GM21825 (cell line): Measurements from ENCODE around the gene NPPA.
"Not testable (repeated sequence)": the region's sequence is repeated elsewhere in the genome, so short reads cannot be mapped to it uniquely, and the experiment has no call there.

ENCODE experiments used
- ATAC-seq: cut with Tn5 transposase; IDR thresholded peaks from one replicate; pipeline ENCODE4 v1.9.1; 2021; ENCODE audit warnings: mild to moderate bottlenecking, moderate library complexity; ENCODE audit not compliant: unreplicated experiment

The NPPA gene

DNA sequence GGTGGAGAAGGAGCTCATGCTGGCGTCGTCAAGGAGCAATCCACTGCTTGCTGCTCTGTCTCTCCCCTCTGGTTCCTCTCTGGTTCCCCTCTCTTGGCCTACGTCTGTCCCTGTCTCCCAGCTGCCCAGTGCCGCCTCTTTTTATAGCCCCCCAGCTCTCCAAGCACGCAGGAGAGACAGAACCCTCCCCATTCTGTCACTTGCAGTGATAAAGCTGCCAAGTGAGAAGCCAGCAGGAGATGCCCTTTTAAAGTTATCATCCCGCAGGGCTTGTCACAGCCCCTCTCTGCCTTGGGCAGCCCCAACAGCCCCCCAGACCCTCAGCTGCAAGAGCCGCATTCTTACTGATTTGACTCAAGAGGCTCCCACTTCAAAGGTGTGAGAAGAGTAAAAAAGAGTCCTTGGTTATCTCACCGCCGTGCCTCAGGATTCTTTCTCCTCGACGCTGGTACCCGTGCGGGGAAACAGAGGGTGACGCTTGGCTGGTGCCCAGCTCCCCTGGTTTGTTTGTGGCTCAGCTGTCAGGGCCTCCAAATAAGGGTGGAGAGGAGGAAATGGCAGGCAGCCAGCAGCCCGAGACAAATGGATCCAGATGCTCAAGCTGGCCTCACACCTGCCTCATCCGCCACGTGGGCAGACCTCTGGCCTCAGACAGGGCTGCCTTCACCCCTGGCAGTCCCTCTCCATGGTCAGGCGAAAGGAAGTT, at the start of gene NPPA:
NPPA (minus strand) TSS at position 117 of the 706 bp plus-strand sequence; CDS start at position 18, 99 bp downstream.
- no peak for ATAC-seq

DNA sequence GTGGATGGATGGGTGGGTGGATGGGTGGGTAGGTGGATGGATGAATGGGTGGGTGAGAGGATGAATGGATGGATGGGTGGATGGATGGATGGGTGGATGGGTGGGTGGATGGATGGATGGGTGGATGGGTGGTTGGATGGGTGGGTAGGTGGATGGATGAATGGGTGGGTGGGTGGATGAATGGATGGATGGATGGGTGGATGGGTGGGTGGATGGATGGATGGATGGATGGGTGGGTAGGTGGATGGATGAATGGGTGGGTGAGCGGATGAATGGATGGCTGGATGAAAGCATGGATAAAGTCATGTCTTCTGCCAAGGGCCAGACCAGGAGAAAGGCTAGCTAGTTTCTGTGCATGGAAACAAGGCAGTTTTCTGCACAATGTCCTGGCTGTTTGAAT, 46.9 kb upstream of the NPPA start:
- not testable (repeated sequence) for ATAC-seq

DNA sequence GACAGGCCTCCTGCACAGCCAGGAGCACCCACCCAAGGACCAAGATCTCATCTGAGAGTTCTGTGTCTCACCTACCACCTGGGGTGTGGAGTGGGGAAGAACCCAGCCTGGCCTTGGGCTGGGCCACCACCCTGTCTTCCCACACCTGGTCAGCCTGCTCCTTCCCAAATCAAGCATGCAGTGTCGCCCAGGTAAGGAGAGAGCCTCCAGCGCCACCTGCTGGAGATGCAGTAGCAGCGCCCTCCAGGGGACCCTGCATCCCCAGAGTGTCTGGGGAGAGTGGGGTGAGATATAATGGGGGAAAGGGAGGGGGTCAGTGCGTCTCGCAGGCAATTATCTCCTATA, 46.3 kb upstream of the NPPA start:
- no peak for ATAC-seq

DNA sequence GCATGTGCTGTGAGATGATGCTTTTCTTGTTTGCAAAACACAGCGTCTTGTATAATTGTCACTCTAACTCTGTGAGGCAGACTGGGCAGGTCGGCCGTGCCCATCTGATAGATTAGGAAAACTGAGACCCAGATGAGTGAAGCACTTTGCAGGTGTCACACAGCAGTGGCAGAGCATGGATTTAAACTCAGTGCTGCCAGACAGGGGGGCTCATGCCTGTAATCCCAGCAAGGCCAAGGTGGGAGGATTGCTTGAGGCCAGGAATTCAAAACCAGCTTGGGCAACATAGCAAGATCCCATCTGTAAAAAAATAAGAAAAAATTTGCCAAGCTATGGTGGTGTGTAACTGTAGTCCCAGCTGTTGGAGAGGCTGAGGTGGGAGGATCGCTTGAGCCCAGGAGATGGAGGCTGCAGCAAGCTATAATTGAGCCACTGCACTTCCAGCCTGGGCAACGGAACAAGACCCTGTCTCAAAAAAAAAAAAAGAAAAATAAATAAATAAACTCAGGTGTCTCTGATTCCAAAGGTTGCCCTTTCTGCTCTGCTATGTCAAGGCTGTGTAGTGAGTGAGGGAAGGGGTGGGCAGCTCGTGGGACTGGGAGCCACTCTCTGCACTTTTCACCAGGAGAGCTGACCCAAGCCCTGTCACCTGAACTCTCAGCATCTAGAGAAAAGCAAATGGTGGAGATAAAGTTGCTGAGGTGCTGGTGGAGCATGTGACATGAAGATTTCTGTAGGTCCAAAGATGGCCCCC, 44.0 kb upstream of the NPPA start:
- no peak for ATAC-seq

DNA sequence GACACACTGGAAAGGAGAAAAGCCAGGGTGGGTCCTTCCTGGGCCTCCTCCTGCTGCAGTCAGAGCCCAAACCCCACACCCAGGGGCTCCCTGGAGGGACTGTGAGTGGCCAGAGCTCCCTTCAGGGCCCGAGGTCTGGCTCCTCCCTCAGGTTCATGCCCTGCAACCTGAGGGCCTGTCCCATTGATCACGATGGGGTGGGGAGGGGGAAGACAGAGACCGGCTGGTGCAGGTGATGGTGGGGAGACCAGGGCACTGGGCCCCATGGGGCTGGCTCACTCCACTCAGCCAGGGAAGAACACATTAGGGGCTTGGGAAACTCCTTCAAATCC, 41.3 kb upstream of the NPPA start:
- no peak for ATAC-seq

- ATAC-seq: no peak
Measured at GRCh38 chr1:11888206-11888876, 40.8 kb upstream of the NPPA start.

DNA sequence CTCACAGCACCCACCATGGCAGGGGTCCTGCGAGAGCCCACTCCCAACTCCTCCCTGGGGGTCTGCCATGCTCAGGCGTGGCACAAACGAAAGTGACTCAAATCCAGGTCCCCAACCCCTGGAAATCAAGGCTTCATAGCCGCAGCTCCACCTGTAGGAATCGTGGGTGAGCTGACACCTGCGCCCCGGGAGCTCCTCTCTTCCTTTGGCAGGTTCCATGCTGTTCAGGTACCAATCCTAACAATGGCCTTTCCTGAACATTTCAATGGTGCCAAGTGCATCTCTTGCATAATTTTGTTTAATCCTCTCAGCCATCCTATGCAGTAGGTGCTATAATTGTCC, 40.1 kb upstream of the NPPA start:
- ATAC-seq: no peak

DNA sequence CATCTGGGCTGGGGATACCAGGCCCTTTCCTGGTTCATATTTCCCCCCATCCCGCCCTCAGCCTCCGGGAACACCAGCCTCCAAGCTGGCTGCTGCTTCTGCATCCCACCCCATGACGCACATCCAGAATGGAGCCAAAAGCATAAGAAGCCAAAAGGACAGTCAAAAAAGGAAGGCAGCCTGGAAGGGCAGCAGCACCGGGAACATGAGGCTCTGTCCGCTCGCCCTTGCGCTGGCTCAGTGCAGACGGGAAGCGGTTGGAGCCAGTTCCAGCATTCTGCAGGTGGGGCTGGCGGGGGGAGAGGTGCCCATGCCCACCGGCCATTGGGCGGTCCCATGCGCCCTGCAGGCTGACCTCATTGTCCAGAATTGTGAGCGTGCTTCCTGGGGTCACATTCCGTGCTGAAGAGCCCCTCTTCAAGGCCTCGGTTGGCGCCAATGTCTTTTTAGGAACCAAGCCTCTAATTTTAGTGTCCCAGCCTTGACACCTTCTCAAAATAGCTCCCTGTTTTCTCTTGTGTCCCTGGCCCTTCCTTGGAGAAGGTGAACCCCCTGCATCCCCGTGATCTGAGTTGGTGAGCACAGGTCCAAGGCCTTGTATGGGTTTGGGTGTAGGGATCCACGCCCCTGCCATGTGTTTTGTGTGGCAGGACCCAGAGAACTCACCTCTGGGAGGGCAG, 39.5 kb upstream of the NPPA start:
- no peak for ATAC-seq

- ATAC-seq: no peak
Measured at GRCh38 chr1:11885916-11886315, 38.3 kb upstream of the NPPA start.

DNA sequence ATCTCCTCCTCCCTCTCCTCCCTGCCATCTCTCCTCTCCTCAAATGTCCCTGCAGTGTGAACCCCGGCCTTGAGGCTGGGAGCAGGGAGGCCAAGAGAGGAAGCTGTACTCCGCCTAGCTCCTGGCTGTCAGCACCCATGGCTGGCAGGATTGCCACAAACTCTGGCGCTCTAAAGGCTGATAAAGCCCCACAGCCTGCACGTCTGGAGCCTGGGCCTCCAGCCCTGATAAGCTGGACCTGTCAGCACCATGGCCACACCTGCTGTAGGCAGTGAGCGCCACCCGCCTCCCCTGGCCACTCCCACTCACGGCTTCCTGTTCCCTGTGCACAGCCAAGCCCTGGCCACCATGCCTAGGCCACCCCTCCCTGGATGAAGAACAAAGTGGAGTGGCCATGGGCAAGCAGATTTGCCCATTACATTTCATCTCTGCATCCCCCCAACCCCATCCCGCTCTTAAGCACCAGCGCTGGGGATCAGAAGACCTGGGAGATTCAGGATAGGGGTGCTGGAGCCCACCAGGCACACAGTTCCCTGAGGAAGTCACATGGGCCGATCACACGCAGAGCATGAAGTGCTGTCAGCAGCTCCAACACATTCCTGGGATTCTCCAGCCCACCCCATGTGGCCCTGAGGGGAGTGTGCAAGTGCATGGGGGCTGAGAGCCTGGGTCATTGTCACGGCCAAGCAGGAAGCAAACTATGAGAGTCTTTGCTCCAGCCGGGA, 35.4 kb upstream of the NPPA start:
- ATAC-seq: no peak

DNA sequence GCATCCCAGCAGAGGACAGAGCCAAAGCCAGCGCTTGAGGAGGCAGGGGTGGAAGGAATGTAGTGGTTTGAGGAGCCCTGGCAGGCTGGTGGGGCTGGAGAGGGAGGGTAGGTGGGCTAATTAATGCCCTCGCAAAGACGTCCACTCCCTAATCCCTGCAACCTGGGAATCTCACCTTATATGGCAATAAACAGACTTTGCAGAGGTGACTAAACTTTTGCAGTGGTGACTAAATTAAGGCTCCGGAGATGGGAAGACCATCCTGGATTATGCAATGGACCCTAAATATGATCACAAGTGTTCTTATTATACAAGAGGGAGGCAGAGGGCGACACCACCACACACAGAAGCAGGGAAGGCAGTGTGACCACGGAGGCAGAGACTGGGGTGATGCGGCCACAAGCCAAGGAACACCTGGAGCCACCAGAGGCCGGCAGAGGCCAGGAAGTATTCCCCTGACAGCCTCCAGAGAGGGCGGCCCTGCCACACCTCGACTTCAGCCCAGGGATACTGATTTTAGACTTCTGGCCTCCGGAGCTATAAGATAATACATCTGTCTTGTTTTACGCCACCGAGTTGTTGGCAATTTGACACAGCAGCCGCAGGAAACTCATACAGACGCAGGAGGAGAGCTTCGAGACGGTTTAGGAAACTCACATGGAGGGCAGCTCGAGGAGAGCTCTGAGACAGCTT, 34.3 kb upstream of the NPPA start:
- ATAC-seq: no peak

DNA sequence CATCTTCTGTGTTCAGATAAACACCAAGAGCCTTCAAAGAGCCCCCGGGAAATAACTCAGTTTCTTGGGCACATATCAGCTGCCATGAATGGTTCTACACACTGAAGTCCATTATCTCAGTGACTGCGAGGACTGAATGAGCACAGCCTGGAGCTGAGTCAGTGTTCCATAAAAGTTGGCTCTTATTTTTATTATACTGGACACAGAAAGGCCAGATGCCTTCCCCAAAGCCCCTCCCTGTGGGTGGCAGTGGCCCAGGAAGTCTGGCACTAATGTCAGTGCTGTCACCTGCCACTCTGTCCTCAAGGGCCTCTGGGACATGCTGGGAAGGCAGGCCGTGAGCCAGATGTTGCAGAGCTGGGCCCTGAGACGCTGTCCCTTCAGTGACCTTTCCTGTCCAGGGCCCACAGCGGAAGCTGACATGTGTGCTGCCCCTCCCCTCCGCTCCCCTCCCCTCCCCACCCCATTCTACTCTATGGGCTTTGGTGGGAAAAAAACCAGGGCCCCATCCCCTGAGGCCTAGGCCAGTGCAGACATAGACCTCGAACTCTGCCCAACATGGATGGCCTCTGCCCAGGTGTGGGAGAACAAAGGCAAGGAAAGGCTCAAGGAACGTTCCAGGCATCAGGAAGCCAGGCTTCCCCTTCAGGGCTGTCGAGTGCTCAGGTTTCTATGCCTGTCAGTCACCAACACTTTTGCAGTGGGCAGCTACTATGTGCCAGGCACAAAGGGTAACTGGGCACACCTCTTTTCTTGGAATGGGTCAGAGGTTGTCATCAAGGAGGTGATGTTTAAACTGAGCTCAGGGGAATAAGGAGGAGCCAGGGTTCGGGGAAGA, 33.5 kb upstream of the NPPA start:
- ATAC-seq: no peak

GRCh38 chr1:11880181-11880575, 32.6 kb upstream of the NPPA start:
- ATAC-seq: no peak

- ATAC-seq: no peak
Measured at GRCh38 chr1:11879311-11880180, 32.0 kb upstream of the NPPA start.

DNA sequence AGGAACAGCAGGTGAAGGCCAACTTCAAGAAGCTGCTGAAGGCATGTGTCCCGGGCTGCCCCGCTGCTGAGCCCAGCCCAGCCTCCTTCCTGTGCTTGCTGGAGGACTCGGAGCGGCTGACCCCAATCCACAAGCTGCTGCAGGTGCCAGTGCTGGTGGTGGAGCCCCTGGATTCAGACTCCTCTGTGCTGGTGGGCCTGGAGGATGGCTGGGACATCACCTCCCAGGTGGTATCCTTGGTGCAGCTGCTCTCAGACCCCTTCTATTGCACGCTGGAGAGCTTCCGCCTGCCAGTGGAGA, 31.3 kb upstream of the NPPA start:
- no peak for ATAC-seq

GRCh38 chr1:11878081-11878890, 30.7 kb upstream of the NPPA start:
- ATAC-seq: no peak

GRCh38 chr1:11877074-11877473, 29.5 kb upstream of the NPPA start:
- ATAC-seq: no peak

GRCh38 chr1:11875094-11875493, 27.5 kb upstream of the NPPA start:
- no peak for ATAC-seq
